NB4 (cell line): ENCODE measurements around the gene CHI3L2.

Experiments used
- MYC ChIP-seq: IDR thresholded peaks from 2 replicates; pipeline ENCODE4 v1.6.1; 2011; ENCODE audit warnings: low read depth, low read length
- POLR2A ChIP-seq: IDR thresholded peaks from 2 replicates; pipeline ENCODE4 v1.6.1; 2011; ENCODE audit warnings: mild to moderate bottlenecking; ENCODE audit not compliant: insufficient read length; ENCODE audit errors: extremely low read depth
- TF ChIP-seq, protein P1 (sequence below): IDR thresholded peaks from one replicate; pipeline ENCODE4 v1.5.1; 2012; ENCODE audit warnings: low read depth, low read length

DNA sequence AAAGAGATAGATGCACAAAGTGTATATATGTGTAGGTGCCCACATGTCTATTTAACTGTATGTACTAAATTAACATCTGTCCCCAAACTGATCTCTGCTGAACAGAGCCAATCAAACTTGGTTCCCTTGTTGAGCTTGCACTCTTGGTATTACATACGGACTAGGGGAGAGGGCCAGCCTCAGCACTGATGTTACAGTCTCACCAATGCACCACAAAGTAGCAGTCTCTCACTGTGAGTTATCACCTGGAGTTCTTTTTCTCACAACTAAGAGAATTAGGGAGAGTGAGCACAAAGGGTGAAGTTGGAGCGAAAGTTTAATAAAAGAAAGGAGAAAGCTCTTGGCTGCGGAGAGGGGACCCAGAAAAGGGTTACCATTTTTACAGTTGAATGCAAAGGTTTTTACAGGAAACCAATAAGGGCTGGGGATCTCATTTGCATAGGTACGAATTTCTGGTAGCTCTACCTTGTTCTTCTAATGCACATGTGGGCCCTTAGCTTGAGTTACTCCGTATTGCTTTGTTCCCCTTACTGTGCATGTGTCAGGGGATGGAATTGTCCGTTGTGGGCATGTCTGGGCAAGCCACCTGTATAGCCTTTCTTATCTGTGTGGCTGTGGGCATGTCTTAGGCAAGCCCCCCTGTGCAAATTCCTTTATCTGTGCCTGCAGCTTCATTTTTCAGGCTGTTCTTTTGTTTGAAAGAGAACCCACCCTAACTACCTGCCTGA lies 13.3 kb upstream of the CHI3L2 start:
- TF ChIP-seq POLR2A (no peak), MYC (no peak)
- TF ChIP-seq, protein P1, sequence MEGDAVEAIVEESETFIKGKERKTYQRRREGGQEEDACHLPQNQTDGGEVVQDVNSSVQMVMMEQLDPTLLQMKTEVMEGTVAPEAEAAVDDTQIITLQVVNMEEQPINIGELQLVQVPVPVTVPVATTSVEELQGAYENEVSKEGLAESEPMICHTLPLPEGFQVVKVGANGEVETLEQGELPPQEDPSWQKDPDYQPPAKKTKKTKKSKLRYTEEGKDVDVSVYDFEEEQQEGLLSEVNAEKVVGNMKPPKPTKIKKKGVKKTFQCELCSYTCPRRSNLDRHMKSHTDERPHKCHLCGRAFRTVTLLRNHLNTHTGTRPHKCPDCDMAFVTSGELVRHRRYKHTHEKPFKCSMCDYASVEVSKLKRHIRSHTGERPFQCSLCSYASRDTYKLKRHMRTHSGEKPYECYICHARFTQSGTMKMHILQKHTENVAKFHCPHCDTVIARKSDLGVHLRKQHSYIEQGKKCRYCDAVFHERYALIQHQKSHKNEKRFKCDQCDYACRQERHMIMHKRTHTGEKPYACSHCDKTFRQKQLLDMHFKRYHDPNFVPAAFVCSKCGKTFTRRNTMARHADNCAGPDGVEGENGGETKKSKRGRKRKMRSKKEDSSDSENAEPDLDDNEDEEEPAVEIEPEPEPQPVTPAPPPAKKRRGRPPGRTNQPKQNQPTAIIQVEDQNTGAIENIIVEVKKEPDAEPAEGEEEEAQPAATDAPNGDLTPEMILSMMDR, result no peak
